C4-2B (cell line): ENCODE results near the gene REPS2.

Experiments
- CTCF ChIP-seq: fragments of 450-650 bp; conservative IDR thresholded peaks from 2 replicates; pipeline ENCODE4 v1.5.1; 2017; ENCODE audit warnings: mild to moderate bottlenecking
- ZFX ChIP-seq: fragments of 450-650 bp; IDR thresholded peaks from 2 replicates; pipeline ENCODE4 v1.6.1; 2017

- TF ChIP-seq CTCF (no peak), ZFX (no peak)
These were observed 54.3 kb downstream of the REPS2 start for GRCh38 chrX:17000751-17001150.
